ENCODE results near the gene NFS1.

NFS1 gene

DNA sequence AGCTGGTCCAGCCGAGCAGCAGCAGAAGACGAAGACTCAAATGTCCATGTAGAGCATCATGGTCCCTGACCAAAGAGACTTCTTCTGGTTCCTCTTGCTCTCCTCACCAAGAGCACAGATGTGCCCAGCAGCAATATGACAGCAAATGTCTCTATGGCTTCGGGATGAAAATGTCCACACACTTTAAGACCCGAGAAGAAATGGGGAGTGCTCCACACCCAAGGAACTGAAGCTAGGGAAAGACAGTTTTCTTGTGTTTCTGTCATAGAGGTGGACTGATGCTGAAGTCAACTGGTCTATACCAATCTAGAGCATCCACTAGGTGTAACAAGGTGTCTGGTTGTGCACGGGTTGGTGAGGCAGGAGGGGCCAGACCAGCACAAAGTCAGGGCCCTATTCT lies 29.9 kb downstream of the NFS1 start:
- no peak for FAIRE-seq

DNA sequence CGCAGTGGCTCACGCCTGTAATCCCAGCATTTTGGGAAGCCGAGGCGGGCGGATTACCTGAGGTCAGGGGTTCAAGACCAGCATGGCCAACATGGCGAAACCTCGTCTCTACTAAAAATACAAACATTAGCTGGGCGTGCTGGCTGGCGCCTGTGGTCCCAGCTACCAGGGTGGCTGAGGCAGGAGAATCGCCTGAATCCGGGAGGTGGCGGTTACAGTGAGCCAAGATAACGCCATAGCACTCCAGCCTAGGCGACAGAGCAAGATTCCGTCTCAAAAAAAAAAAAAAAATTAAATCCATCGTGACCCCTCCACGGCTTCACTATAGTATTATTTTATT lies 33.2 kb downstream of the NFS1 start:
- no peak for FAIRE-seq

DNA sequence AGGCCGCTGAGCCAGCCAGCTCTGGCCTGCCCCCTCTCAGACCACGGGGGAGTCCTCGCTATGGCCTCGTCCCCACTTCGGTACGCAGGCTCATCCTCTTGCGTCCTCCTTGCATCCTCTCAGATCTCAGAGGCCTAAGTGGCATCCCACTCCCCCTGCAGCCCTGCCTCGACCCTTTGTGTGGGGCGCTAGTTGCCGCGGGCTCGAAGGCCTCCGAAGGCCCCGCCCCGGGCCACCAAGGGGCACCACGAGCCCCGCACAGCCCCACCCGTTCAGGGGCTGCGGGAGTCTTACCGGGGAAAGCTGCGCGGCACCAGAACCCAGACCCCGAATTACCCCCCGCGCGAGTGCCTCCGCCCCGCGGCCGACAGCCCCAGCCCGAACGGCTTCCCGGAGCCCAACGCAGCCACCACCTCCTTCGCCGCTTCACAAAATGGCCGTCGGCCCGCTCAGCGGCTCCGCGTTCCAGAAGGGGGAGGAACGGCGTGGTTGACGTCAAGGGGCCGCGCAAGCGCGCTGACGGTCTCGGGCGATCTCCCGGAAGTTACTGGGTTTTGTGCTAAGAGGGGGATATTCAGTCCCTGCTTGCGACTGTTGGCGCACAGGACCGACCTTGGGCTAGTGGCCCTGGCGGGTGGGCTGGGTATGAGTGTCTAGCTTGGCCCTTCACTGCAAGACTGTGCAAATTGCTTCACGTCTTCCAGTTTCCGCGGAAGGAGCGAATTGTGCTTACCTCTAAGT lies 34.5 kb downstream of the NFS1 start, which contains the start of the genes CPNE1 and RBM12:
CPNE1 (minus strand) TSS at position 435 of the 741 bp plus-strand sequence. CDS start 31,977 bp downstream, outside the sequence.
RBM12 (minus strand) TSS at position 435 of the 741 bp plus-strand sequence. CDS start 9,578 bp downstream, outside the sequence.
- no peak for FAIRE-seq

DNA sequence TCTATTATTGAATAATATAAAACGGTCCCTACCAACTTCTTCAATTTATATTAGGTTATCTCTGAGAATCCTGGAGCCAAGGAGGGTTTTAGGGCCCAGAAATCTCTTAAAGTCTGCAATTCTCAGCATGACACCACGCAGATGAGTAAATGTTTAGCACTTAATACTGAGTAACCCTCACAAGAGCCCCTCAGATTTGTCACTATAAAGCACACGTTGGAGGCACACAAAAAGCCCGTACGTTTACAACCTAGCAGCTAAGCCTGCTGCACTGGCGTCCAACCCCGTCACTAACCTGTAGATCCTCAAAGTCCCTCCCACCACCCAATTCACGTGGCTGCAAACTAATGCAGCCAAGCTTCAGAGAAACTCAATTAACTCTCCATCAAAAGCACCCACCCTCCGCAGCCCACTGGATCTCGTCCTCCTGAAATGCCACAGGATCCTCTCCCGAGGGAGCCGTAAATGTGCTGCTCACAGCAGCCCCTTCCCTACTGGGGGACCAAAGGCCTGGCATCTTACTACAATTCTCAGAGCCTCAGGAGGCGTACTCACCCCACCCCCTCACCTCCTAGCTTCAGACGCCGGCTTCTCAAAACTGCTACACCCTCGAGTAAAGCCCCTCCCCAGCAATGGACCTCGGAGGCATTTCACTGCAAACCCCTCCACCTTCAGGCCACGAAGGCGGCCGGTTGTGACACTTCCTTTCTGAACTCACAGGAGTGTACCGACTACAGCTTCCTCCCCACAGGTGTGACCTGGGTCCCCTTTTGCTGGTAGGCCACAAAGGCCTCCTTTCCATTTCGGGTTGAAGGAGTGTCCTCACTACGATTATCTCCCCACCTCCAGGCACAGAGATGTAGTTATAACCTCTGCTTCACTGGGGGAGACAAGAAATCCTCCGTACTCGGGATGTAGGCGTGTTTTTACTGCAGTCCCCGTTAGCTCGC lies 35.4 kb downstream of the NFS1 start:
- no peak for FAIRE-seq

DNA sequence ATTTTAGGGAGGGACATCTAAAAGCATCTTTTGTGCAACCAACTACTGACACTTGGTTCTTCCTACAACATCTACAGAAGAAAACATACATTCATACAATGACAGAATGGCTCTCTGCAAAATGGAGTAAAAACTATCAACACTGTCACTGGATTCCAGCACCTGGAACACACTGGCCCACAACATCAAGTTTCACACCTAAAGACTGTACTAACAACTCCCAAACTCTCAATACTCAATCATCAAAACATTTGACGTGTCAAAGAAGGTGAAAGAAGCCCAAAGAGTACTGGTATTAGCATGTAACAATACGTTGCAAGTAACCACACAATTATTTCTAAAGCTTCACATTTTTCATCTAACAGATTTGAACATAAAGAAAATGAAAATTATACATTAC lies 36.6 kb downstream of the NFS1 start:
- no peak for FAIRE-seq

DNA sequence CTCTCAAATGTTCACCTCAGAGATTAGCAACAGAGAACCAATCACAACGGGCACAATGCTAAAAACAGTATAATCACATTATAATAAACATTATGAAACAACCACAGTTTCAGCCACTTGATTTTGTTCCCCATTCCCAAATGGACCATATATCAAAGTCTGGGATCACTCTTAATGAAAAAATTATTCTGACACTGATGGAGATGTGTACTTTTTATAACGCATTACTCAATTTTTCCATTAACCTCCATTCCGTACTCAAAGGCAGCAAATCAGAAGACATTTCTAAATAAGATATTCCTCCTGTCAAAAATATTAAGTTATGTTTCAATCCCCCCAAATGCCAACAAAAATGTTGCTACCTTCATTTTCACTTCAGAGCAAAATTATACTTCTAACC lies 37.2 kb downstream of the NFS1 start:
- FAIRE-seq, result no peak

DNA sequence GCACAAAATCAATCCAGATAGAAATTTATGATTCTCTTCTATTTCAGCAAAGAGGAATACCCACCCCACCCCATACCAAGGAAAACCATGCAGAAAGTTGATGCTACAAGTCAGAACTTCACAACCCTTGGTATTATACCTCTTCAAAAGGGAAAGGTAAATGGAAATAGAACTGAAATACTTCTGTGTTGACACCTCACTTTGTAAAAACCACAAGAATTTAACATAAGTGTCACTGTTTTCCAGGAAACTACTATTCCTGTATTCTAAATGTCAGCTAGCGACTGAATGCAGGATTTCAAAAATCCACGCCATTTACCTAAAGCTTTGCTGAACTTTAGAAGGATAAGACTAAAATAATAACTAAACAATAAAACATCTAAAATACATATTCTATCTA lies 38.1 kb downstream of the NFS1 start:
- FAIRE-seq, result no peak

DNA sequence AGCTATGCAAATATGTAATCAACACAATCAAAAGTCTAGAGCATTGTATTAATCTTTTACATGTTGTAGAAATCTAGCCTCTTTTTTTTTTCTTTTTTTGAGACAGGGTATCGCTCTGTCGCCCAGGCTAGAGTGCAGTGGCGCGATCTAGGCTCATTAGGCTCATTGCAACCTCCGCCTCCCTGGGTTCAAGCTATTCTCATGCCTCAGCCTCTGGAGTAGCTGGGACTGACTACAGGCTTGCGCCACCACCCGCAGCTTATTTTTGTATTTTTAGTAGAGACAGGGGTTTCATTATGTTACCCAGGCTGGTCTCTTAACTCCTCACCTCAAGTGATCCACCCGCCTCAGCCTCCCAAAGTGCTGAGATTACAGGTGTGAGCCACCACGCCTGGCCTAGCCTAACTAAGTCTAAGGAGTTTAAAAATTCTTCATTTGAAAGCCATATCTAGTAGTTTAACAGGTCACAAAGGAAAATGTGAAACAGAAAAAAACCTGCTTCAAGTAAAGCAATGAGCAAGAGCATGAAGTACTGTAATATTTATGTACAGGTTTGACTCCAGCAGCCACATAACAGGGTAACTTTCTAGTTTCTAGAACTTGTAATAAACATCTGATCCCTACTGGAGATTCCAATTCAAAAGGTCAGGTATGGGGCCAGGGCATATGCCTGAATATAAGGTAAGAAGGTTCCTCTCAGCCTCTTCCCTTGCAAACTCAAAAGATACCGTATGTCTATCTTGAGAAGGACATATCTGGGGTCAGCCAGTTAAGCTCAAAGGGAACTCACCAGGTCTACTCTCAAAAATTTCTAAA lies 38.8 kb downstream of the NFS1 start:
- FAIRE-seq, result no peak

DNA sequence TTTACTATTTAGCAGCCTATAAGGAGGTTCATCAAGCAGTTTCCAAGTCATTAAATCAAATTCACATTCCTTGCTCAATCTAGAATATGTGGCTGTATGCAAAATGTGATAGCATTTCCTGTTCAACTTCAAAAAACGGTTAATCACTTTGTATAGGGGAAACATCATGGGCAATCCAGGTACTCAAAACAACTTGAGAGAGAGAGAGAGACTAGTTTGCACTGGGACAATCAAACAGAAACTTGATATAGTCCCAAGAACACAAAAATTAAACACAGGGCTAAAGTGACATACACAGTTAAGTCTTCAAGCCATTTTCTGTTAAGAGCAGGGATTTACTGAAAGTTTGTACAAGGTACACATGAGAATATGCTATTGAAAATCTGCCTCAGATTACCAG lies 41.9 kb downstream of the NFS1 start:
- no peak for FAIRE-seq

DNA sequence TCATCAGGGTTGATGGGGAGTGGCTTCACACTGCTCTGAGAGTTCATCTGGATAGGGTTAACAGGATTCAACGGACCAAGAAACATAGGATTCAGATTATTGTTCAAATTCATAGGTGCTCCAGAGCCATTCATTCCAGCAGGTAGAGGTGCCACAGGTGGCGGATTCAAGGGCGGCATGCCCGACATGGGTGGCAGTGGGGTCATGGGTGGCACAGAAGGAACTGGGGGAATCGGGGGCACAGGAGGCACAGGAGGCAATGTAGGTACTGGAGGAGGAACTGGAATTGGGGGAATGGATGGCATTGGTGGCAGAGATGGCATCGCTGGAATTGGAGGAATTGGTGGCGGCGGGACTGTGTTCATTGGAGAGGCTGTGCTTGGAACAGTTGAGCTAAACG lies 44.7 kb downstream of the NFS1 start:
- no peak for FAIRE-seq

DNA sequence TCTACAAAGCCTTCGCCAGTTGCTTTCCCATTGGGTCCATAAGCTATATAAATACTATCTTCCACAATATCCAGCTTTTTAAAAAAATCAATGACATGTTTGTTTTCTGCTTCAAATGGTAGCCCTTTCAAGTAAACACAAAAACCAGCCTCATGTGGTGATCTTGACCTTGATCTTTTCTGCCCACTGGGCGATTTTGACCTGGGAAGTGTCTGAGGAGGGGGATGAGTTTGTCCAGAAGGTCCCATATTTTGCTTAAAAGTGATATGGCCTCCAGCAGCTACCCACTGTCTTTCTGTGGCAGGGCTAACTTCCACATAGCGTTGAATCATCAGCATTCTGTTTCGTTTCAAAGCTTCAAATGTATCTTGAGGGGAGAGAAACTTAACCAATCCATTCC lies 45.3 kb downstream of the NFS1 start:
- no peak for FAIRE-seq

DNA sequence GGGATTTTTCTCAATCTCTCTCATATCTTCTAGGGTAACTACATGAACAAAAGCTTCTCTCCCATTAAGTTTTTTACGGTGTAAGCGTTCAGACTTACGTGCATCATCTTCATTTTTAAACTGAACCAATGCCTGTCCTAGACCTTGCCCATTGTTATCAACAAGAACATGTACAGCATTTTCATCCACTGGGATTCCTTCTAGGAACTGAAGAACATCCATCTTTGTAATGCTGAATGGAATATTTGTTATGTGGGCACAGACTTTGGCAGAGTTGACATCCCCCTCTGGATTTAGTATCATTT lies 45.8 kb downstream of the NFS1 start:
- FAIRE-seq, result no peak

DNA sequence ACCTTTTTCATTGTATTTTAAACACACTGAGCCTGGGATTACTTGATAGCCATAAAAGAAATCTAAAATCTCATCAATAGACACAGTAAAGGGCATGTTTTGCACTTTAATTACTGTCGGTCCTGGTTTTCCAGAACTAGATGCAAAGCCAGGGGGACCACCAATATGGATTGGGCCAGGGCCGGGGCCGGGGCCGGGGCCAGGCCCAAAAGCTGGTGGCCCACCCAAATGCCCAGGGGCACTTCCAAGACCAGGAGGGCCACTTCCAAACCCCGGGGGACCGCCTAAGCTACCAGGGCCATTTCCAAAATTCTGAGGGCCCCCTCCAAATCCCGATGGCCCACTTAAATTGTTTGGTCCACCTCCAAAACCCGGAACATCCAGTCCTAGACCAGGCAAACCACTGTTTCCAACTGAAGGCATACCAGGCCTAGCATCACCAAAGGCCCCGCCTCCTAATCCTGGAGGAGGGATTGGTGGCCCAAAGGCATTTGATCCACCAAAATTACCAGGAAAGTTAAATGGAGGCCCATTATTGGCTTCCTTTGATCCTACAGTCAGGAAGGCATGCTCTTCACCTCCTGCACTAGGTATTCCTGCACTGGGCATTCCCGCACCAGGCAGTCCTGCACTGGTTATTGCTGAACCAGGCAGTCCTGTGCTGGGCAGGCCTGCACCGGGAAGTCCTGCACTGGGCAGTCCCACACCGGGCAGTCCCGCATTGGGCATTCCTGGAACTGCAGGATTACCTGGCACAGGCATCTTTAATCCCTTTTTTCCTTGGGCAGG lies 46.3 kb downstream of the NFS1 start:
- no peak for FAIRE-seq

DNA sequence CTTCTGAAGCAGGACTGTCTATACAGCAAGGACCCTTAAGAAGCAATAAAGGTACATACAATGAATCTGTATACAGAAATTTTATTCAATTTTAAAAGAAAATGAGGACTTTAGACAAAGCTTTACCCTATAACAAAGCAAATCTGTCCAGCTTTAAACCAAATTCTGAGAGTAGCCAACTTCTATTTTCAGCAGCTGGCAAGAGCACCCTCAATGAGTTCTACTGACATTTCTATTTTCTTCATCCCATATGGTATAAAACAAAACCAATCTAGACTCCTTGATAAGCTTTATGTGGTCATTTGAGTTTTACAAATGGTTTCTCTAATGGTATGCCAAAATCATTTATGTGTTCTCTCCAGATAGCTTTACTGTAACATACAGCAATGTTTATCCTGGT lies 47.2 kb downstream of the NFS1 start:
- FAIRE-seq, result no peak

DNA sequence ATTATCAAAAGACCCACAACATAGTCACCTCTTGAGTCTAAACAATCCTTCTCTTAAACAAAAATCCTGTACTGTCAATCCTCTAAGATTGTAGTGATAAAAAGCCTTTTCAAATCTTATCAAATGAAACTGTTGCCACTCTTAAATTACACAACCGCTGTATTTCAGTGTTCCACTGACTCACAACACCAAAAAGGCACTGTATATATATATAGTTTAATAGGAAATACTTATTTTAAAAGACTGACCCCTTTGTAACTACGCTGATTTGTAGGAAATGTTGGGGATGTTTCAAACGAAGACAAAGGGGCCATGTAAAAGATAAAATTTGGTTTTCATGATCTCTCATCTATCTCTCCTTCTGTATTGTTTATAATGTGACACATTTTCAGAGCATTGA lies 48.5 kb downstream of the NFS1 start:
- FAIRE-seq, result no peak

DNA sequence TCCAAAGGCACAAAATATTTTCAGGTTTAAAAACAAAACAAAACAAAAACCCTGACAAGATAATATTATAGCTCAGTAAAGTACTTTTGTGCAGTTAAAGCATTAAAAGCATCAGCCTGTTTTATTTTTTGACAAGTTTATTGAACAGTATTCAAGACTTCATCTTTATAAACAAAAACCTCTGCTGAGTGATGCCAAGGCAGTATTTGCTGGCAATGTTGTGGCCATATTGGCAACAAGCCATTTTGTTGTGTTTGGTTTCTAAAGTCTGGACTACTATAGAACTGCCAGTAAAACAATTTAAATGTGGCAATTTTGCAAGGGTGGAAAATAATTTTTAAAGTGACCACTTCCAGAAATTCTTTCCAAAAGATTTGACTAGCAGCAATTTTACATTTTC lies 50.3 kb downstream of the NFS1 start:
- no peak for FAIRE-seq

DNA sequence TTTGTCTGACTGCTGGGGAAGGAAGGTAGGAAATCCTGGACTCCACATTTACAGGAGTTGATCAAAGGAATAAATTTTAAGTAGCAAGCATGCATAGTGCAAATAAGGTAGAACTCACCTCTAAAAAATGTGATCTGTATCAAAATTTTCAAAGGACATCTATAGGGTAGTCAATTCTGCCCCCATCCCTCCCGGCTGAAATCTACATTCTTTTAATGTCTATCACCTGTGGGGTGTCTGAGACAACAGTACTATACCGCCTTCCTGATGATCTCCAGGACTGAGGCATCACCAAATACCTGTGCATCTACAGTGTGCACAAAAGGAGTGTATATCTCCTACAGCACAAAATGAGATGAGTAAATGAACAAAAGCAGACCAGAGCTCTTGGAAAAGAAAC lies 54.3 kb downstream of the NFS1 start:
- no peak for FAIRE-seq

DNA sequence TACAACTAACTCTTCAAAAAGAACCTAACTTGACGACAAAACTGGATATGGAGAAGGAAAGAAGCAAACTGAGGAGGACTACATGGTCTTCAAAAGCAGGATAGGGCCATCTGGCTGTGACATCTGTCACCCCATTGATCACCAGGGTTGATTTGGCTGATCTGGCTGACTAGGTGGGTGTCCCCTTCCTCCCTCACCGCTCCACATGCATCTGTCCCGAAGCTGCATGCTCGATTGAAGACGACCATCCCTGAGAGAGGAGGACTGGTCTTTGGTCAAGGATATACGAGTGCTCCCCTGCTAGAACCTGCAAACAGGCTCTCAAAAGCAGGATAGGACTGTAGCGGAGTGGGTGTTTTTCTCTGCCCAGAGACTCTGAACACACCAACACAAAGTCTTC lies 56.1 kb downstream of the NFS1 start:
- FAIRE-seq, result no peak

DNA sequence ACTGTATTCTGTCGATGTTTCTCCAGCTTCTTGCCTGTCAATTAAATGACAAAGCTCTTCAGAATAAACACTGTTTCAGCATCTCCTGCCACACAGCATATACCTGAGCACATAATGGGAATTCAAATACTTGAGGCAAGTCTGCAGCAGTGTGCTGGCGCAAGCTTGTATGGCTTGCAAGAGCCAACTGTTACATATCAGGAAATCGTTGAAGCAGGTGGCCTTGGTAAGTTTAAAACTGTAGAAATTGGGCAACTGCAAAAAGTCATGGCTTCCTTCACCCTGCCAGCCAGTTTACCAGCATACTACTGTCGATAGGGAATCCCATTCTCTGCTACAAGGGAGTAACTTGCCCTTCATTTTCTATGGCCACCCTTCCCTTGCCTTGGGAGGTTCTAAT lies 57.4 kb downstream of the NFS1 start:
- FAIRE-seq, result no peak

DNA sequence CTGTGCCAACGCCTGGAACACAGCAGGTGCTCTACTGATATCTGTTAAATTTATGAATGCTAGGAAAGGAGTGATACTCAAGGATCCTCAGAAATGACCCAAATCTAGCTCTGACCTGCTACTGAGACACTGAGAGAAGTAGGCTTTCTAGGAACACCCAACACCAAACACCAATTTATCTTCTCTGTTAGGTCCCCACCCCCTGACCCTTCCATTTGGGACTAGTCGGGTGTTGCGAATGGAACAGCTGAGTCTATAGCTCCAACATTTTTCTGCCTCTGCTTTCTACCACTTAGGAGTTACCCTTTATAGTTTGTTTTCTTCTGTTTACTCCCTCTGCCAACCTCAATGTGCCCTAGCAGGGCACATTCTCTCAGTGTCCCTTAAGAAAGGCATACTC lies 58.4 kb downstream of the NFS1 start:
- FAIRE-seq, result no peak

DNA sequence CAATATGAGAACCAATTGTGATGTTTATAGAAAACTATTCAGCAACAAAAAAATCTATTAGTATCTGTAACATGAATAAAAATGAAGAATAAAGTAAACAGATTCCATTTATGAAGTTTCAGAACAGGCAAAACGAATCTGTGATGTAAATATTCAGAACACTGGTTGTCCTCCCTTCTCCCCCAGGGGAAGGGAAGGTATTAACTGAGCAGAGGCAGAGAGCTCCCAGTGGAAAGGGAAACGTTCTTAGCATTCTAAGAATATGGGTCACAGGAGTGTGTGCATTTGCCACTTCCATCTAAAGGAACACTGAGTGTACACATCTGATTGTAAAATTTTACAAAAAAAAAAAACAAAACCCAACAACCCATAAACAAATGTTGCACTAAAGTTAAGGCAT lies 60.4 kb downstream of the NFS1 start:
- FAIRE-seq, result no peak

DNA sequence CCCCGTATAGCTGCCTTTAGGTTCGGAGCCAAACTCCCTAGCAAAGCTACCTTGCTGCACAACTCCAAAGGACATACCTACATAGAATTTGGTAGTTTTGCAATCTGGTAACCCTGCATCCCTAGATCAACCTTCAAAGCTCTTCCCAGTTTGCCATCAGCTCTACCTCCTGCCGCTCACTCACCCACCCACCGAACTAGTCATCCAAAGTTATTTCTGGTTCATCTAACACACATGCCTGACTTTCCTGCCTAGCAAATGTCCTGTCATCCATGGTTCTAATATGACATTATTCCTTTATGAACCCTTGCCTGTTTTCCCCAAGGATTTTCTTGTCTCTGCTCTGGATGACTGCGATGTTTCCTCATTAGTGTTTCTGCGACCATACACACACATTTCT lies 61.9 kb downstream of the NFS1 start:
- no peak for FAIRE-seq

DNA sequence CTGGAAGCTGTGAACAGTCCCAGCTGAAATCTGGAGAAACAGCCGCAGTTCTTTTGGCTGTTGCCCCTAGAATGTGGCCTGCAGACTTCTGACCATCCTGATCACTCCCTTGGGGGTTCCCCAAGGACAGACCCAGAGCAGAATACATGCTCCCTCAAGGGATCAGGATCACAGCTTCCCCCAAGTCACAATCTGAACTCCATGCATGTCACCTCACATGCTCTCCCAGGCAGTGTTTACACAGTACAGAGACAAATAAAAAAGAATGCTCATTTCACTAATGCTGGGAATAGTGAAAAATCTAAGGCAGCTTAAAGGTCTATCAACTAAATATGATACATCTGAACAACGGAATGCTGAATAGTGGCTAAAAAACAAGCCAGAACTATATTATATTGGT lies 63.1 kb downstream of the NFS1 start:
- FAIRE-seq, result no peak

All from endometrium (tissue), 2 donors.